HG03575 (cell line): ENCODE measurements around the gene NKX6-1.

Experiments used
- ATAC-seq: cut with Tn5 transposase; IDR thresholded peaks from one replicate; pipeline ENCODE4 v1.9.1; 2021; ENCODE audit not compliant: unreplicated experiment, insufficient number of reproducible peaks, low FRiP score; ENCODE audit errors: extremely low read depth

The NKX6-1 gene

GRCh38 chr4:84482564-84483563 is 16.2 kb downstream of the NKX6-1 start:
- no peak for ATAC-seq

GRCh38 chr4:84481860-84482245 is 17.2 kb downstream of the NKX6-1 start:
- no peak for ATAC-seq

GRCh38 chr4:84481077-84481859 is 17.8 kb downstream of the NKX6-1 start:
- no peak for ATAC-seq

GRCh38 chr4:84480082-84480481 is 19.0 kb downstream of the NKX6-1 start:
- no peak for ATAC-seq

- no peak for ATAC-seq
Measured at GRCh38 chr4:84479663-84480062, 19.4 kb downstream of the NKX6-1 start.

- ATAC-seq = no peak
Measured at GRCh38 chr4:84477738-84478137, 21.4 kb downstream of the NKX6-1 start.

- ATAC-seq = no peak
Measured at GRCh38 chr4:84474107-84474506, 25.0 kb downstream of the NKX6-1 start.

GRCh38 chr4:84472154-84472553 is 26.9 kb downstream of the NKX6-1 start:
- ATAC-seq = no peak

GRCh38 chr4:84470204-84470785 is 28.8 kb downstream of the NKX6-1 start:
- ATAC-seq = no peak

- no peak for ATAC-seq
Measured at GRCh38 chr4:84467601-84468000, 31.5 kb downstream of the NKX6-1 start.

- no peak for ATAC-seq
Measured at GRCh38 chr4:84459783-84460182, 39.3 kb downstream of the NKX6-1 start.

- no peak for ATAC-seq
Measured at GRCh38 chr4:84456157-84456556, 42.9 kb downstream of the NKX6-1 start.

GRCh38 chr4:84455697-84456096 is 43.4 kb downstream of the NKX6-1 start:
- no peak for ATAC-seq

GRCh38 chr4:84451546-84451945 is 47.5 kb downstream of the NKX6-1 start:
- no peak for ATAC-seq

- no peak for ATAC-seq
Measured at GRCh38 chr4:84443523-84443922, 55.6 kb downstream of the NKX6-1 start.

GRCh38 chr4:84442778-84443177 is 56.3 kb downstream of the NKX6-1 start:
- no peak for ATAC-seq
